GM12878 (cell line): ENCODE data around the gene NT5DC3. TPM values are rescaled to one million over a fixed set of nuclear protein-coding genes. Genes with fewer than 3 reads are reported as not detected.

Source experiments
- ATAC-seq: fragments of 200-7000 bp; cut with Tn5 transposase; 3 replicates; pipeline ENCODE4 v1.9.1; 2020; ENCODE audit warnings: mild to moderate bottlenecking, moderate library complexity
- BruUV-seq: library from RNA; stranded (reverse); fragments of 400-500 nt; replicated peaks from 2 replicates; lab custom pipeline; 2021; lab: Mats Ljungman, UMichigan
- CTCF ChIA-PET: fragments of 300-600 bp; sonication (Branson Sonifier 250); formaldehyde crosslinking; extraction: SDS; loops from one replicate; lab custom pipeline; 2021; ENCODE audit warnings: inconsistent platforms; lab: Yijun Ruan, JAX
- POLR2A ChIA-PET: fragments of 350-600 bp; formaldehyde crosslinking; extraction: SDS; loops from one replicate; lab custom pipeline; 2021; ENCODE audit warnings: inconsistent platforms; lab: Charles Lee
- RAD21 ChIA-PET: fragments of 300-600 bp; sonication (Branson Sonifier 250); formaldehyde crosslinking; loops from one replicate; lab custom pipeline; 2023; ENCODE audit warnings: antibody characterized with exemption; ENCODE audit not compliant: unreplicated experiment; lab: Charles Lee
- SMC1A ChIA-PET: fragments of 300-600 bp; sonication (Branson Sonifier 250); formaldehyde crosslinking; loops from one replicate; lab custom pipeline; 2023; ENCODE audit not compliant: unreplicated experiment, uncharacterized antibody; lab: Charles Lee
- DNase-seq: peaks from one replicate; pipeline ENCODE4 v3.0.0-alpha.2; 2011; ENCODE audit warnings: low read depth, low spot score
- FAIRE-seq: peaks from 3 replicates; lab custom pipeline; 2011; peaks lifted over from hg19 to GRCh38; lab: Jason Lieb, UNC
- H2AFZ ChIP-seq: 2 replicates; pipeline ENCODE4 v1.6.0; 2011; ENCODE audit warnings: low read depth, low read length, control low read depth; ENCODE audit not compliant: control insufficient read depth
- H3K27ac ChIP-seq: 2 replicates; pipeline ENCODE4 v1.5.1; 2011; ENCODE audit warnings: control low read depth; ENCODE audit not compliant: control insufficient read depth, insufficient read depth
- H3K27me3 ChIP-seq, 2 experiments: replicated peaks in 1 of 2; 2 replicates each; pipeline versions ENCODE4 v1.6.0 to v1.6.1; 2011; ENCODE audit warnings: low read length in 1 of 2; ENCODE audit not compliant: control insufficient read depth in 2 of 2, insufficient read depth in 2 of 2
- H3K36me3 ChIP-seq, 2 experiments: 2 replicates each; pipeline ENCODE4 v1.5.1; 2011; ENCODE audit warnings: low read length in 1 of 2; ENCODE audit not compliant: control insufficient read depth in 2 of 2, insufficient read depth in 2 of 2
- H3K4me1 ChIP-seq: 2 replicates; pipeline ENCODE4 v1.6.1; 2011; ENCODE audit warnings: mild to moderate bottlenecking, low read length, moderate library complexity, mixed read lengths; ENCODE audit not compliant: control insufficient read depth, insufficient read depth
- H3K4me2 ChIP-seq: 2 replicates; pipeline ENCODE4 v1.6.0; 2011; ENCODE audit warnings: control low read depth; ENCODE audit not compliant: control insufficient read depth, insufficient read depth
- H3K4me3 ChIP-seq: fragments of 200-600 bp; sonication (generic); 2 replicates; pipeline ENCODE4 v1.5.1; 2016
- H3K79me2 ChIP-seq: 2 replicates; pipeline ENCODE4 v1.6.0; 2011; ENCODE audit warnings: low read length; ENCODE audit not compliant: control insufficient read depth, insufficient read depth
- H3K9ac ChIP-seq: 2 replicates; pipeline ENCODE4 v1.8.0; 2011; ENCODE audit warnings: low read length, control low read depth, mixed read lengths; ENCODE audit not compliant: control insufficient read depth, insufficient read depth
- H3K9me3 ChIP-seq: replicated peaks from 3 replicates; pipeline ENCODE4 v1.5.1; 2011; ENCODE audit warnings: mild to moderate bottlenecking, low read length; ENCODE audit not compliant: control insufficient read depth, insufficient read depth
- H4K20me1 ChIP-seq: 2 replicates; pipeline ENCODE4 v1.6.0; 2011; ENCODE audit not compliant: control insufficient read depth, insufficient read depth
- BCLAF1 ChIP-seq: fragments of 450-650 bp; IDR thresholded peaks from 2 replicates; pipeline ENCODE4 v1.6.1; 2017; ENCODE audit warnings: antibody characterized with exemption, mild to moderate bottlenecking, moderate library complexity
- CBX5 ChIP-seq: sonication (generic); IDR thresholded peaks from 2 replicates; pipeline ENCODE4 v1.6.1; 2016; ENCODE audit warnings: low read depth, moderate library complexity, mild to moderate bottlenecking, inconsistent platforms
- EGR1 ChIP-seq, 2 experiments: IDR thresholded peaks; 1 replicate in 1 of 2; 2 replicates in 1 of 2; pipeline ENCODE4 v1.6.1; 2011 to 2012; ENCODE audit warnings: low read depth in 2 of 2, low read length in 2 of 2, borderline replicate concordance in 1 of 2, mild to moderate bottlenecking in 1 of 2, moderate library complexity in 1 of 2
- HCFC1 ChIP-seq: fragments of 150-350 bp; IDR thresholded peaks from 2 replicates; pipeline ENCODE4 v1.6.1; 2014; ENCODE audit warnings: low read length
- MEF2A ChIP-seq: IDR thresholded peaks from 2 replicates; pipeline ENCODE4 v1.6.1; 2011; ENCODE audit warnings: low read depth, mild to moderate bottlenecking, low read length, moderate library complexity; ENCODE audit not compliant: insufficient read depth
- MEF2B ChIP-seq: fragments of 450-650 bp; IDR thresholded peaks from 2 replicates; pipeline ENCODE4 v1.6.1; 2018; ENCODE audit warnings: mild to moderate bottlenecking, moderate library complexity; ENCODE audit not compliant: partially characterized antibody, poor library complexity, severe bottlenecking
- MXI1 ChIP-seq: fragments of 150-350 bp; IDR thresholded peaks from 2 replicates; pipeline ENCODE4 v1.6.1; 2011; ENCODE audit warnings: low read depth, mild to moderate bottlenecking, inconsistent platforms, low read length, improper control_type of control experiment
- NBN ChIP-seq: fragments of 450-650 bp; IDR thresholded peaks from 2 replicates; pipeline ENCODE4 v1.6.1; 2016
- RELA ChIP-seq: fragments of 450-650 bp; IDR thresholded peaks from 2 replicates; pipeline ENCODE4 v1.8.0; 2014; ENCODE audit warnings: borderline replicate concordance; ENCODE audit not compliant: partially characterized antibody
- WGBS: methylation state at CpG from one replicate; pipeline ENCODE4 v1.1.6; 2016; ENCODE audit warnings: low lambda C conversion rate; ENCODE audit not compliant: insufficient replicate concordance, insufficient coverage; ENCODE audit errors: missing lambda C conversion rate; 5-methylcytosine and 5-hydroxymethylcytosine counted together
- in situ Hi-C: fragments of 300-500 bp; cut with MboI; formaldehyde crosslinking; loops from 9 replicates; pipeline ENCODE4 v1.14.3; 2018; ENCODE audit warnings: mixed read lengths
- intact Hi-C: fragments of 100-400 bp; cut with micrococcal nuclease; formaldehyde crosslinking; loops from one replicate; pipeline ENCODE4 v1.14.2; 2022; ENCODE audit not compliant: unreplicated experiment
- polyA plus RNA-seq, 11 experiments: library from polyadenylated mRNA; depleted of rRNA in 4 of 11; unstranded in 6 of 11; stranded (reverse) in 5 of 11; fragments of >200 nt; fragmentation: Nextera tagmentation in 4 of 11; fragmentation: Illumina TruSeq in 1 of 11; extraction: Ambion mirVana in 4 of 11; extraction: Trizol in 1 of 11; gene quantifications; 1 replicate in 1 of 11; 2 replicates in 10 of 11; pipeline versions ENCODE4 v1.2.1 to v1.2.3, GENCODE V29; 2011 to 2016; ENCODE audit warnings: inconsistent platforms in 2 of 11, missing spikeins in 2 of 11, low read depth in 1 of 11
- total RNA-seq, 4 experiments: library from RNA; depleted of rRNA in 3 of 4; stranded (reverse); fragments of >200 nt in 3 of 4; fragmentation: Illumina TruSeq in 1 of 4; extraction: Trizol in 1 of 4; gene quantifications; 2 replicates each; pipeline versions ENCODE4 v1.2.1 to v1.2.3, GENCODE V29; 2013 to 2021

The NT5DC3 gene
- total and polyA plus RNA-seq, 10 of the 15 experiments (the other 5 are each of a cell fraction or from before 2014, with no cell fraction given): 2.0 to 12.4 (median 5.9) TPM

DNA sequence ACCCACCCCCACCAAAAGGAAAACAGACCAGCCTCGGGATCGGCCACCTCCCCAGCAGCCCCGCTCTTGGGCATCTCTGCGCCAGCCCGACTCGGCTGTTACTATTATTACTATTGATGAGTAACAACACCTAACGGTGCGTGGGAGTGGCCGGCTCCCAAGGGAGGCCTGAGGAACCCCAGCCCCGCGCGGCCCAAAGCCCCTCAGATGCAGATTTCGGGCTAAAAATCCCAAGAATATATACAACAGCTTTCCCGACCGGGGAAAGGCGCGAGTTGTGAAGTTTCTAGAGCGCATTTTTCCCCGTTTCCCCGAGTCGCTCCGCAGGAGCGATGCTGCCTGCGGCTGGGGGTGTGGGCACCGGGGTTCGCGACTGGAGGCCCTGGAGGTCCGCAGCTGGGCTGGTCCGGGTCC, 565 bp downstream of the NT5DC3 start:
- H2AFZ ChIP-seq: peak overlapping the region; percentile 80
- FAIRE-seq (no peak), ATAC-seq (peak; percentile 45), DNase-seq (no peak)
- H3K27ac ChIP-seq: no peak overlapping the region; the same call in none of the 2 replicates
- CTCF ChIA-PET: interaction anchor here (0.5 to 2.5 kb wide), 3 partner anchors 8 to 303 kb away, joined by 3 to 9 read pairs (median 4); no protein-coding TSS in a partner anchor
- no peaks in the 10 kb centered on the region for H3K27me3 ChIP-seq
- no peaks in the 10 kb centered on the region for H4K20me1 ChIP-seq
- peak overlapping the region; percentile 69 for H3K9ac ChIP-seq
- H3K4me3 ChIP-seq: peak overlapping the region; percentile 95
- SMC1A ChIA-PET: no interaction called here
- WGBS: 0% methylated on average over 29 of the region's 29 CpGs
- peak overlapping the region; percentile 95 for H3K4me2 ChIP-seq
- H3K36me3 ChIP-seq: no peaks in the 10 kb centered on the region
- peaks cover 4% of the 10 kb centered on the region; the same call in 1 of the 2 replicates for H3K79me2 ChIP-seq
- POLR2A ChIA-PET: interaction anchor here (1.0 to 2.4 kb wide), 3 partner anchors 18 to 125 kb away, joined by 3 to 7 read pairs (median 7); partner anchors contain the start of gene TDG
- RAD21 ChIA-PET: no interaction called here
- in situ Hi-C loops (no loop called here), intact Hi-C loops (loop anchor here (10.0 kb wide), 1 partner anchor 266 kb away; no protein-coding TSS in a partner anchor)
- TF ChIP-seq EGR1 (IDR thresholded peaks at IDR 0.05; ENCODE audit: borderline replicate concordance in 1 of 2, low read depth in 2 of 2, low read length in 2 of 2) (peak in 1 of 2 experiments; percentile 84; a peak in 2 of 3 replicates), HCFC1 (no peak; the same call in 1 of the 2 replicates), RELA (no peak), NBN (0 out of 2 replicates have a peak, but pooled peaks have one; percentile 21), CBX5 (no peak), MEF2B (peak; percentile 89), BCLAF1 (no peak), MXI1 (no peak), MEF2A (0 out of 2 replicates have a peak, but pooled peaks have one; percentile 16)
- BruUV-seq: no TSS peak
- peaks cover 8% of the 10 kb centered on the region for H3K4me1 ChIP-seq
- no peaks in the 10 kb centered on the region for H3K9me3 ChIP-seq
